Calu3 (cell line): ENCODE measurements around the gene PEPD. TPM values are rescaled to one million over a fixed set of nuclear protein-coding genes. Genes with fewer than 3 reads are reported as not detected.

Experiments used
- BruUV-seq: library from RNA; stranded (reverse); fragments of 400-500 nt; replicated peaks from 2 replicates; lab custom pipeline; 2021; lab: Mats Ljungman, UMichigan
- CTCF ChIA-PET: fragments of 300-600 bp; sonication (Branson Sonifier 250); formaldehyde crosslinking; loops from one replicate; lab custom pipeline; 2022; ENCODE audit warnings: antibody characterized with exemption; lab: Charles Lee
- DNase-seq: peaks from one replicate; pipeline ENCODE4 v3.0.0; 2022
- H3K27ac Mint-ChIP-seq: one replicate; pipeline ENCODE4 v1.8.0; 2022; ENCODE audit warnings: mixed read lengths; ENCODE audit not compliant: unreplicated experiment
- H3K27me3 Mint-ChIP-seq: one replicate; pipeline ENCODE4 v1.8.0; 2022; ENCODE audit warnings: mixed read lengths; ENCODE audit not compliant: unreplicated experiment
- H3K36me3 Mint-ChIP-seq: one replicate; pipeline ENCODE4 v1.8.0; 2022; ENCODE audit warnings: mild to moderate bottlenecking, moderate library complexity, mixed read lengths; ENCODE audit not compliant: insufficient read depth, unreplicated experiment
- H3K4me1 Mint-ChIP-seq: one replicate; pipeline ENCODE4 v1.8.0; 2022; ENCODE audit warnings: mild to moderate bottlenecking, low read depth, mixed read lengths; ENCODE audit not compliant: unreplicated experiment
- H3K4me3 Mint-ChIP-seq: one replicate; pipeline ENCODE4 v1.8.0; 2022; ENCODE audit warnings: mild to moderate bottlenecking, low read depth, moderate library complexity, mixed read lengths; ENCODE audit not compliant: unreplicated experiment
- H3K9me3 Mint-ChIP-seq: one replicate; pipeline ENCODE4 v1.8.0; 2022; ENCODE audit warnings: low read depth, mixed read lengths; ENCODE audit not compliant: unreplicated experiment
- CTCF ChIP-seq: fragments of 200-600 bp; IDR thresholded peaks from one replicate; pipeline ENCODE4 v1.8.0; 2022; ENCODE audit warnings: antibody characterized with exemption; ENCODE audit not compliant: unreplicated experiment
- intact Hi-C: fragments of 100-400 bp; cut with micrococcal nuclease; formaldehyde crosslinking; loops from one replicate; pipeline ENCODE4 v1.10.0; 2022; ENCODE audit not compliant: unreplicated experiment
- total RNA-seq: library from RNA; stranded (reverse); gene quantifications from 2 replicates; pipeline ENCODE4 v1.2.3, GENCODE V29; 2022

The PEPD gene
- total RNA-seq, 1 experiment from 2014 or later, result 65.5 TPM

GRCh38 chr19:33403973-33404304 is 117.7 kb downstream of the PEPD start:
- intact Hi-C loops, result loop anchor here (10.0 kb wide), 2 partner anchors 89 to 259 kb away; no protein-coding TSS in a partner anchor

GRCh38 chr19:33403221-33403972 is 118.2 kb downstream of the PEPD start:
- intact Hi-C loops, result loop anchor here (10.0 kb wide), 2 partner anchors 89 to 259 kb away; no protein-coding TSS in a partner anchor
- no peaks in the 10 kb centered on the region for H3K4me1 Mint-ChIP-seq
- H3K36me3 Mint-ChIP-seq, result no peaks in the 10 kb centered on the region
- no peaks in the 10 kb centered on the region for H3K27me3 Mint-ChIP-seq
- H3K27ac Mint-ChIP-seq, result no peak overlapping the region
- BruUV-seq, result no TSS peak
- H3K4me3 Mint-ChIP-seq, result no peak overlapping the region
- no peak for TF ChIP-seq CTCF
- no peaks in the 10 kb centered on the region for H3K9me3 Mint-ChIP-seq
- DNase-seq, result no peak
- CTCF ChIA-PET, result interaction anchor here (1.7 kb wide), 1 partner anchor 162 kb away, joined by 13 read pairs; no protein-coding TSS in a partner anchor

More at GRCh38 chr19:33403973-33404304, 117.7 kb downstream of the PEPD start:
- CTCF ChIA-PET, result interaction anchor here (0.5 to 1.7 kb wide), 2 partner anchors 92 to 162 kb away, joined by 3 to 13 read pairs; no protein-coding TSS in a partner anchor
- H3K27ac Mint-ChIP-seq, result no peak overlapping the region
- no peak for DNase-seq
- no peak overlapping the region for H3K4me3 Mint-ChIP-seq
- no TSS peak for BruUV-seq
- H3K36me3 Mint-ChIP-seq, result no peaks in the 10 kb centered on the region
- TF ChIP-seq CTCF, result no peak
- no peaks in the 10 kb centered on the region for H3K4me1 Mint-ChIP-seq
- H3K9me3 Mint-ChIP-seq, result no peaks in the 10 kb centered on the region
- no peaks in the 10 kb centered on the region for H3K27me3 Mint-ChIP-seq

- H3K9me3 Mint-ChIP-seq, result no peaks in the 10 kb centered on the region
- DNase-seq, result no peak
Measured at GRCh38 chr19:33402421-33403220, 119.0 kb downstream of the PEPD start.

More at GRCh38 chr19:33402421-33403220, 119.0 kb downstream of the PEPD start:
- Mint-ChIP-seq H3K27me3 (no peaks in the 10 kb centered on the region), H3K27ac (no peak overlapping the region), H3K4me1 (no peaks in the 10 kb centered on the region), H3K36me3 (no peaks in the 10 kb centered on the region), H3K4me3 (no peak overlapping the region)
- BruUV-seq, result no TSS peak
- TF ChIP-seq CTCF, result no peak
- intact Hi-C loops, result loop anchor here (10.0 kb wide), 2 partner anchors 88 to 258 kb away; no protein-coding TSS in a partner anchor
- CTCF ChIA-PET, result interaction anchor here (0.9 kb wide), 1 partner anchor 14 kb away, joined by 3 read pairs; no protein-coding TSS in a partner anchor
